Measurements from ENCODE around the gene FBXL17. TPM values are rescaled to one million over a fixed set of nuclear protein-coding genes. Genes with fewer than 3 reads are reported as not detected.
"Not testable (repeated sequence)": the region's sequence is repeated elsewhere in the genome, so short reads cannot be mapped to it uniquely, and the experiment has no call there.

The FBXL17 gene
- total RNA-seq, 1 experiment from 2014 or later = 4.9 TPM

GRCh38 chr5:108339220-108339619, 42.7 kb downstream of the FBXL17 start:
- in situ Hi-C loops (cut with HindIII; ENCODE audit: low pct_unique_long_range_greater_than_20kb, low sequenced_read_pairs) = no loop called here
- DNase-seq (ENCODE audit: low read depth) = no peak

GRCh38 chr5:108334225-108334624, 47.7 kb downstream of the FBXL17 start:
- in situ Hi-C loops (cut with HindIII; ENCODE audit: low pct_unique_long_range_greater_than_20kb, low sequenced_read_pairs) = no loop called here
- no peak for DNase-seq (ENCODE audit: low read depth)

GRCh38 chr5:108326982-108327381, 54.9 kb downstream of the FBXL17 start:
- in situ Hi-C loops (cut with HindIII; ENCODE audit: low pct_unique_long_range_greater_than_20kb, low sequenced_read_pairs) = no loop called here
- no peak for DNase-seq (ENCODE audit: low read depth)

DNA sequence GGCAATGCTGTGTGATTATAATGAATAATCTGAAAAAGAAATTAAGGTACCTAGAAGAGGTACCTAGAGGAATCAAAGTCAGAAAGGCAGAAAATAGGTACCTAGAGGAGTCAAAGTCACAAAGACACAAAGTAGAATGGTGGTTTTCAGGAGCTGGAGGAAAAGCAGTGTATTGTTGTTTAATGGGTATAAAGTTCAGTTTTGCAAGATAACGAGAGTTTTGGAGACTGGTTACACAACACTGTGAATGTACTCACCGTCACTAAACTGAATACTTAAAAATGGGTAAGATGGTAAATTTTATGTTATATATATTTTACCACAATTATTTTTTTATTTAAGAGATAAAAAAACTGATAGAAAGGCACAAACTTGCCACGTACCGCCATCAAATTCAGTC, 57.0 kb downstream of the FBXL17 start:
- in situ Hi-C loops (cut with HindIII; ENCODE audit: low pct_unique_long_range_greater_than_20kb, low sequenced_read_pairs) = no loop called here
- DNase-seq (ENCODE audit: low read depth) = no peak

DNA sequence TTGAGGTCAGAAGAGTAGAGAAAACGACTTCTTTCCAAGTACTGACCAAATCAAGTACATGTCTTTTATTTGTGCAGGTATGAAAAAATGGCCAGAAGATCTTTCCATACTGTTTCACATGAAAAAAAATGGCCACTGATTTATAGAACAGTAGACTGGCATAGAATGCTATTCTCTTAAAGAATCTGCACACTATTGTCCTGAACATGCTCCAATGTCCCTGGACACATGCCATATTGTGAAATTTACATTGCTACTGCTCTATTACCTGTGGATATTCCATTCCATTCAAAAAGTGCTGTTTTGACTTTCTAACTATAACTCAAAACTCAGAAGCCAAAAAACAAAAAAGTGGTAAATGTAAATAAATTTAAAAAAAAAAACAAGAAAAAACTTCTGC, 60.6 kb downstream of the FBXL17 start:
- DNase-seq (ENCODE audit: low read depth) = no peak
- in situ Hi-C loops (cut with HindIII; ENCODE audit: low pct_unique_long_range_greater_than_20kb, low sequenced_read_pairs) = no loop called here

- in situ Hi-C loops (cut with HindIII; ENCODE audit: low pct_unique_long_range_greater_than_20kb, low sequenced_read_pairs) = no loop called here
- no peak for DNase-seq (ENCODE audit: low read depth)
Measured at GRCh38 chr5:108320231-108320630, 61.7 kb downstream of the FBXL17 start.

DNA sequence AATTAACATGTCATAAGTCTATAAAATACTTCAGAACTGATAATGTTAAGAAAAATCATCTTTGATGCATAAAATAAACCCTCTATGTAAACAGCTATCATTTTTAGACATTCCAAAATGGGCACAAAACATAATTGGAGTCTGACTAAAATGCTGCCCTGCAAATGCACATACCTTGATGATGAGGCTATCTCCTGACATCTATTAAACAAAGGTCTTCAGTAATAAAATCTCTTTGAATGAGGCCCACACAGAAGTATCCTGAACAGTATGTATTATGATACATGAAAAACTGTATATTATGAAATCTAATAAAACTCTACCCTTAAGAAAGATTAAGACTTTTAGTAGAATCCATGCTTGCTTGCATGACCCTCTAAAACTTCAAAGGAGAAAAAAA, 66.1 kb downstream of the FBXL17 start:
- in situ Hi-C loops (cut with HindIII; ENCODE audit: low pct_unique_long_range_greater_than_20kb, low sequenced_read_pairs) = no loop called here
- DNase-seq (ENCODE audit: low read depth) = no peak

DNA sequence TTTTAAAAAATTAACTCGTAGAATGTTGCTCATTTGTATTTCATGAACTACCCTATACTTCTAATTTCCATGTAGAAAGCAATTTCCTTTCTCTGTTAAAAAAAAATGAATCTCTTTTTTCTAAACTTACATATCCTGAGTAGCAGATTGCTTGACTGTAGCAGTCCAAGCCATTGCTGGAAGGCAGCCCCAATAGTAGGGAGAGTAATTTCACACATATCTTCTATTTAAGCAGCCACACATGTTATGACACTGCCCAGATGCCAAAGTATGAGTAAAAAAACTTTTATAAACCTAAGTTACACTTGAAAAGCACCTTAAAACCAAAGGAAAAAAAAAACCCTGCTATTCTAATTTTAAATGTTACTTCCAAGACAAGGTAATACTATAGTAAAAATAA, 69.6 kb downstream of the FBXL17 start:
- DNase-seq (ENCODE audit: low read depth) = no peak
- in situ Hi-C loops (cut with HindIII; ENCODE audit: low pct_unique_long_range_greater_than_20kb, low sequenced_read_pairs) = no loop called here

DNA sequence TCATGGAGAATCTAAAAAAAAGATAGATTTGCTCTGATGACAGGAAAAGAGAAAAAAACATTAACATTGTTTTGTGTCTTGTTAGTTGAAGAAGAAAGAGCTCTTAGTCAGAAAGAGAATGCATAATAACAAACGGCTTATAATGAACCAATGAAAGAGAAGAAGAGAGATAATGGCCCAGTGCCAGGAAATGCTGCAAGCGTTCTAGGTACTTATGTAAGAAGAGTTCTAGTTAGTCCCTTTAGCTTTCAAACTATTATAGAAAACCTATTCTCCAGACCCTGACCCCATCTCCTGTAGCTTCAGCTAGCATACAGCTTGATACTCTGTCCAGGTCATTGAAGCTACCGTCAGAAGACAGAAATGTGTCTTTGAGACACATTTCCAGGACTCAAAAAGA, 70.2 kb downstream of the FBXL17 start:
- no peak for DNase-seq (ENCODE audit: low read depth)
- in situ Hi-C loops (cut with HindIII; ENCODE audit: low pct_unique_long_range_greater_than_20kb, low sequenced_read_pairs) = no loop called here

DNA sequence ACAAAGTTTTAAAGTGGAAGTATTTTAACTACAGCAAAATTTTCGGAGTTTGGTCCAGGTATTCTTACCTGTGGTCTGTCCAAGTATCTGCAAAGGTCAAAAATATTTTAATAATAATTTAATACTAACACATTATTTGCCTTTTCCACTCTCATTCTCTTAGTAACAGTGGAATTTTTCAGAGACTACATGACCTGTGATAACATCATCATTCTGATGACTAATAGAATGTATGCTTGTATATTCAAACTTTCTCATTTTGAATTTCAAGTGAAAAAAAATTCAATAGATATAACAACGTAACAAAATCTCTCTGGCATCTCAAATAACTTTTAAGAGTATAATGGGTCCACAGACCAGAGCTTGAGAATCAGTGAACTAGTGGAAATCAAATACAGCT, 78.3 kb downstream of the FBXL17 start:
- in situ Hi-C loops (cut with HindIII; ENCODE audit: low pct_unique_long_range_greater_than_20kb, low sequenced_read_pairs) = no loop called here

GRCh38 chr5:108303086-108303485, 78.8 kb downstream of the FBXL17 start:
- in situ Hi-C loops (cut with HindIII; ENCODE audit: low pct_unique_long_range_greater_than_20kb, low sequenced_read_pairs) = no loop called here
- DNase-seq (ENCODE audit: low read depth) = no peak

More for the DNA sequence above, 78.3 kb downstream of the FBXL17 start:
- DNase-seq (ENCODE audit: low read depth) = no peak

- in situ Hi-C loops (cut with HindIII; ENCODE audit: low pct_unique_long_range_greater_than_20kb, low sequenced_read_pairs) = no loop called here
Measured at GRCh38 chr5:108297042-108297601, 84.8 kb downstream of the FBXL17 start.

GRCh38 chr5:108295578-108296368, 86.1 kb downstream of the FBXL17 start:
- no peak for DNase-seq (ENCODE audit: low read depth)
- in situ Hi-C loops (cut with HindIII; ENCODE audit: low pct_unique_long_range_greater_than_20kb, low sequenced_read_pairs) = no loop called here

More at GRCh38 chr5:108297042-108297601, 84.8 kb downstream of the FBXL17 start:
- no peak for DNase-seq (ENCODE audit: low read depth)

DNA sequence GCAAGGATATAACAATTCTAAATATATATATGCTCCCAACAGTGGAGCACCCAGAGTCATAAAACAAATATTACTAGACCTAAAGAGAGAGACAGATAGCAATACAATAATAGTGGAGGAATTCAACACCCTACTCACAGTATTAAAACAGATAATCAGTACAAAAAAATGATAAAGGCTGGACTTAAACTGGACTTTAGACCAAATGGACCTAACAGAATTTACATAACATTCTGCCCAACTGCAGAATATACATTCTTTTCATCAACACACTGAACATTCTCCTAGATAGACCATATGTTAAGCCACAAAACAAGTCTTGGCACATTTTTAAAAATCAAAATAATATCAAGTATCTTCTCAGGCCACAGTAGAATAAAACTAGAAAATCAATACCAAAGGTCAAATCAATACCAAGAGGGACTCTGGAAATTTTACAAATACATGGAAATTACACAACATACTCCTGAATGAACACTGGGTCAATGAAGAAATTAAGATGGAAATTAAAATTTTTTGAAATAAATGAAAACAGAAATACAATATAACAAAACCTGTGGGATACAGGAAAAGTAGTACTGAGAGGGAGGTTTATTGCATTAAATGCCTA, 100.8 kb downstream of the FBXL17 start:
- in situ Hi-C loops (cut with HindIII; ENCODE audit: low pct_unique_long_range_greater_than_20kb, low sequenced_read_pairs) = no loop called here
- no peak for DNase-seq (ENCODE audit: low read depth)

DNA sequence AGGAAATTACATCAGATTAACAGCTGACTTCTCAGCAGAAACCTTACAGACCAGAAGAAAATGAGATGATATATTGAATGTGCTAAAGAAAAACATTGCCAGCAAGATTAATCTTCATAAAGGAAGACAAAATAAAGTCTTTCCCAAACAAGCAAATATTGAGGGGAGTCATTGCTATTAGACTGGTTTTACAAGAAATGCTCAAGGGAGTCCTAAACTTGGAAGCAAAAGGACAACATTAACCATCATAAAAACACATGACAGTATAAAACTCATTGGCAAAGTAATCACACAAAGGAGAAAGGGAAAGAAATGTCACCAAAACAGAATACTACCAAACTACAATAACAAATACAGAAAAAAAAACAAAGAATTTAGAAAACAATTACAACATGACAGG, 101.7 kb downstream of the FBXL17 start:
- in situ Hi-C loops (cut with HindIII; ENCODE audit: low pct_unique_long_range_greater_than_20kb, low sequenced_read_pairs) = no loop called here
- DNase-seq (ENCODE audit: low read depth) = no peak

DNA sequence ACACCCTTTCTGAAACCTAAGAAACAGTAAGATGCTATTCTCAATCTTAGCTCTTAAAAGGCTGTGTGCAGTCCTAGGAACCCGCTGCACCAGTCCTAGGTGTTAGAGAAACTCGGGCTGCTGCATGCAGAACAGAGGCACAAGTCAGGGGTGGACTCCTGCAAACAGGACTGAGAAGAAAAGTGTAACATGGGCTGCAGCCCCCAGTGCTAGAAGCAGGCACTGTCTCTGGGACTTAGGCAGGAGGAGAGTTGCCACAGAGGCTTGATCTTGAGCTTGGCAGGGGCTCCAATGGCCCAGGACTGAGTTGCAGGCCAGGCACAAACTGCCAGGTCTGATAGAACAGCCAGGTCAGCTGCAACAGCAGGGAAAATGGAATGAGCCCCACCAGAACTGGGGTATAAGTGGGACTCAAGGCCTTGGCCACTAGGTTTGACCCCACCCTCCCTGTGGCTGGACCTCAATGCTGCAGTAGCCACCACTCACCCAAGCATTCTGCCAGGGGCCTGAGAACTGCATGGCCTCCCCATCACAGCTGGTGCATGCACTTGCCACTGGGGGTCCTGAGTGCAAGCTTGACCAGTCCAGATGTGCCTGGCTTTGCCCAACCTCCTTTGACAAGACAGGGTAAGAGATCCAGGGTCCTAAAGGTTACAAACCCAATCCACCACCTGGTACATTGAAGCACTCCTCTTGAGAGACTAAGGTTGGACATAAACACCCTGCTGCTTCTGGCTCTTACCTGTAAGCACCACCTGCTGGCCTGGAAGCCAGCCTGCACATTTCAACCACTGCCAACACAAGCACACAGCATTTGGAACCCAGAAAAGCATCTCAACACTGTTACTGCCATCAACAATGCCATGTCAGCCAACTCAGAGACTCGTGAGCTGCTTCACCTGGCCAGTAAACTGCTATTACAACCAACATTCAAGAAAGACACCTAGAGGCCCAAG, 103.3 kb downstream of the FBXL17 start:
- no peak for DNase-seq (ENCODE audit: low read depth)
- in situ Hi-C loops (cut with HindIII; ENCODE audit: low pct_unique_long_range_greater_than_20kb, low sequenced_read_pairs) = no loop called here

DNA sequence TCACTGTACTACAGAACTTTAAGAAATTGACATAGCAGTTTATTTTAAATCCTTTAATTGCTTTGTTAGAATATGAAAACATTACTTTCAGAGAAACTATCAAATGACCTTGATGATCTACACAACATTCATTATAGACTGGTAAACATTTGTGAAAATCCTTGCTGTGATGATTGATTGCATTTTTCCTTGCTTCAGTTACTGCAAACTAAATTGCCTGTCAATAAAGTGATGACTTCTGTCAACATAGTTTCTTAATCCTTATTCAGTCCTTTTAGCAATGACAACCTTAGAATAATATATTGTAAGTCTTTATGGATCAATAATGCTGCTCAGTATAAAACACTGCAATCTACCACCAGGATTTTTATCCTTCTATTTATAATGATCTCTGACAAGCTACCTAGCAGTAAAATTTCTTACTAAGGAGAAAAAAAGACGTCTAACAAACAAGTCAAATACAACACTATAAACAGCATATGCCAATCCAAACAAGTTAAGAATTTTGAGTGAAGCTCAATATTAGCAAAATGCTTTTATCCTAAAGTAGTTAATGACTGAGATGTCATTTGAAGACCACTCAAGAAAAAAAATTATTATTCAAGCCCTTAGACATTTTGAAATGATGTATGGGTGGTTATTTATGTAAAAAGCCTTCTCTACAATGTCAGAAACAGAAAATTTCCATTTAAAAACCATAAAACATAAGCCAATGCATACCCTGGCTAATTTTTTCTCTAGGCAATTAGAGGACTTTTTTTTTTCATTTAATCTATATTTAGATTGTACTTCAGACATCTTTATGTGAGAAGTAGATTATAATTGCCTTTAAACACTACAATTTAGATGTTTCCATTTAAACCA, 105.5 kb downstream of the FBXL17 start:
- no peak for DNase-seq (ENCODE audit: low read depth)
- in situ Hi-C loops (cut with HindIII; ENCODE audit: low pct_unique_long_range_greater_than_20kb, low sequenced_read_pairs) = no loop called here

GRCh38 chr5:108274080-108274479, 107.8 kb downstream of the FBXL17 start:
- in situ Hi-C loops (cut with HindIII; ENCODE audit: low pct_unique_long_range_greater_than_20kb, low sequenced_read_pairs); DNase-seq (ENCODE audit: low read depth): not testable (repeated sequence)
